GM20000 (cell line): ENCODE results near the gene DAGLB.

ENCODE experiments used
- DNase-seq: peaks from one replicate; pipeline ENCODE4 v3.0.0; 2012; ENCODE audit warnings: low spot score
- CTCF ChIP-seq: IDR thresholded peaks from 2 replicates; pipeline ENCODE4 v1.5.1; 2012; ENCODE audit warnings: mild to moderate bottlenecking, control low read depth; ENCODE audit errors: extremely low read depth, missing control alignments

DAGLB gene

DNA sequence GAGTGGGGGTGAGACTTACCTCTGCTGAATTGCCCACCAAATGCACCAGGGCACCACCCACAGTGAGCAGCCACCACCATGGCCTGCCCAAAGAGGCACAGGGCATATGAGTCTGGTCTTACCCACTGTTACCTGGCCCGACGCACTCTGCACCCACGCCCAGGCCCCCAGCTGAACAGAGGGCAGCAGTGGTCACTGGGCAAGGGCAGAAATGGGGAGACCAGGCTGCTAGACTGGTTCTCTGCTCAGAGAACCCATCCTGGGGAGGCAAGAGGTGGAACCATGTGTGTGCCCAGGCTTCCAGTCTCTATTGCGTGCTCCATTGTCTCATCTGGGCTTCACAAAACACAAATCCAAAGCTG, 39.4 kb upstream of the DAGLB start:
- TF ChIP-seq CTCF, result no peak

GRCh38 chr7:6486438-6487183, 38.9 kb upstream of the DAGLB start:
- no peak for TF ChIP-seq CTCF
- DNase-seq, result no peak

More for the DNA sequence above, 39.4 kb upstream of the DAGLB start:
- no peak for DNase-seq

GRCh38 chr7:6482743-6483119, 35.0 kb upstream of the DAGLB start:
- no peak for DNase-seq
- no peak for TF ChIP-seq CTCF

GRCh38 chr7:6482307-6482706, 34.6 kb upstream of the DAGLB start:
- DNase-seq, result no peak

GRCh38 chr7:6481445-6481844, 33.7 kb upstream of the DAGLB start:
- no peak for TF ChIP-seq CTCF
- DNase-seq, result no peak

More at GRCh38 chr7:6482307-6482706, 34.6 kb upstream of the DAGLB start:
- no peak for TF ChIP-seq CTCF

GRCh38 chr7:6480323-6480660, 32.5 kb upstream of the DAGLB start:
- no peak for DNase-seq
- no peak for TF ChIP-seq CTCF

- TF ChIP-seq CTCF, result no peak
- no peak for DNase-seq
Observed at GRCh38 chr7:6479067-6479466, 31.3 kb upstream of the DAGLB start.
